Measurements from ENCODE around the gene FKBP15.
"Not testable (repeated sequence)": the region's sequence is repeated elsewhere in the genome, so short reads cannot be mapped to it uniquely, and the experiment has no call there.

The FKBP15 gene

GRCh38 chr9:113149561-113149960, 71.5 kb downstream of the FKBP15 start:
- DNase-seq (ENCODE audit: low read depth), result not testable (repeated sequence)

DNA sequence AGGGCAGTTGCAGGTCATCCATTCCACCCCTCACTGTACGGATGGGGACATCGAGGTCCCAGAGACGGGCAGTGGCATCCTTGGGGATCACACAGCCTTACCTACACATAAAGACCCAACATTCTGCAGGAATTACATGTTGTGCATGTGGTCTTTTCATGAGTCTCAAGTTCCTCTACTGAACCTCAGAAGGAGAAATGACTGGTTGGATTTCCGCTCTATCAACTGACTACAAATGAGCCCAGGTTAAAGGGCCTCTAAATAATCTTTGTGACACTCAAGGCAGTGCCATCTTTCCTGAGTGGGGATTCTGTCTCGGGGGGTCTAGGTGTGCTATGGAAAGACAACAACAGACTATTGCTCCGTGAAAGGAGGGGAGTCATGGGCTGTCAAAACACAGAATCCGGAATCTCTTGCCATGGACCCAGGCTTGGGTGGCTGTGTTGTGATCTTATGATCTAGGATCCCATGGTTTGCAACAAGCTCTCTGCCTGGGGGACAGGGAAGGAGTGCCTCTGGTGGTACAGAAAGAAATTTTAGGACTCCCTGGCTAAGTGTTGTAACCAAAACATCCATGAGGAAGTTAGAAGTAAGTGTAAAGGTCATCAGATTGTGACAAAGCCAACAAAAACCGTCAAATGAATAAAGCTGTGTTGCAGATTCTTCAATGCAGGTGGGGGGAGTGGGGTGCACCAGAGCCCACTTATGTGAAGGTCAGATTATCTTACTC, 72.1 kb downstream of the FKBP15 start:
- no peak for DNase-seq (ENCODE audit: low read depth)

DNA sequence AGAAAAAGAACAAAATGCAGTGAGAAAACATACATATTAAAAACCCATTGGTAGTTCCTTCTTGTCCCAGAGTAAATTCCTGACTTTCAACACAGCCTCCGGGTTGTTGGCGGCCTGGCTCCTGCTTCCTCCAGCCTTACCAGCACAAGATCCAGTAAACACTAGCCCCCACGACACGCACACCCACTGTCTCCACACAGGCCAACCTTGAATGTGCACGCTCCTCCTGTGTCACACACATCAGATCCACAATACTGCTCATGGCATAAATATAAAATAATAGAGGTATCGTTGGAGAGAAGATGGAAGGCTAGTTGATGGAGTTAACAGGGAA, 72.7 kb downstream of the FKBP15 start:
- no peak for DNase-seq (ENCODE audit: low read depth)

DNA sequence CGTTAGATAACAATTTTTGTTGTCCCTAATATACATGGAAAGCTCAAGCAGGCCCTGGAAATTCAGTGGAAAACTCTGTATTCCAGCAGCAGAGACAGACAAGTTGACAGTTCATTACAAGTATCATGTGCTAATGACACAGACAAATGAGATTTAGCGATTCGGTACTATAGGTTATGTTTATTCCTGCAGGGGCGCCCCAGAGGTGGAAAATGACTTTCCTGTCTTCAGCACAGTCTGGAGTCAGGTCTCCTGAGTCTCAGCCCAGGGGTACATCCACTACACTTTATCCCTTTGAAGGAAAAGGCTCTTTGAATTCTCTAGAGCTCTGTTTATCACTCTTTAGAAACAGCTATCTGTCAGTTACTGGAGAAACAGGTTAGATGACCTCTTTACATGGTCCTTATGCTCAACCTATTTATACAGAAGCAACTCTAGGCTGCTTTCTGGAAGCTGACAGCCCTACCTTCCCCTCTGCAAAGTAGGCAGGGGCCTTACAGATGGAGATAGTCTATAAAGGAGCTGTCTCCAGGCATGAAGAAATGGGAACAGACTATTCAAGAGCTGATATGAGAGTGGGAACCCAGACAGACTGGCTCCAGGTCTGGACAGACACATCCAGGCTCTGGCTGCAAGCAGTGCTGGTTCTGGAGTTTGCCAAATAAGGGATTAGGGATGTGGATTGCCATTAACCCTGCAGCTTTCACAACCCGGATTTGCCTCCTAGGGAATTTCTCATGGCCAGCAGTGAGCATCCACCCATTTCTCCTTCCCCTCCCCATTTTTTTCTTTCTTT, 77.4 kb downstream of the FKBP15 start:
- no peak for DNase-seq (ENCODE audit: low read depth)

- DNase-seq (ENCODE audit: low read depth), result not testable (repeated sequence)
Measured at GRCh38 chr9:113140896-113141295, 80.2 kb downstream of the FKBP15 start.

GRCh38 chr9:113139953-113140352, 81.1 kb downstream of the FKBP15 start:
- no peak for DNase-seq (ENCODE audit: low read depth)

GRCh38 chr9:113139225-113139829, 81.8 kb downstream of the FKBP15 start:
- no peak for DNase-seq (ENCODE audit: low read depth)

DNA sequence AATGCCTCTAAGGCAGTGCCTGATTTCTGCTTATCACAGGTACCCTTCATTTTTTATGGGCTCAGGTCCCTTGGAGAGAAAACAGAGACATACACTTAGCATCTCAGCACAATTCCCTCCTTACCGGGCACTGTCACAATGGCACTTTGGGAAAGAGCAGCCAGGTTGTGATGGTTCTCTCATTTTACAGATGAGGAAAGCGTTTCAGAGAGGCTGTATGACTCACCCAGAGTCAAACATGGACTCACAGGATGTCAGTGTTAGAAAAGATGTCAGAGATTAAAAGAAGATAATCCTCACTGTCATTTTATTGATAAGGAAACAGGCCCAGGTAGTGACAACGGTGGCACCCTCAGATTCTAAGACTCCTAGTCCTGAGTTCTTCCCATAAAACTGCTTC, 82.3 kb downstream of the FKBP15 start:
- DNase-seq (ENCODE audit: low read depth), result no peak

GRCh38 chr9:113137196-113138168, 83.6 kb downstream of the FKBP15 start:
- DNase-seq (ENCODE audit: low read depth), result no peak

DNA sequence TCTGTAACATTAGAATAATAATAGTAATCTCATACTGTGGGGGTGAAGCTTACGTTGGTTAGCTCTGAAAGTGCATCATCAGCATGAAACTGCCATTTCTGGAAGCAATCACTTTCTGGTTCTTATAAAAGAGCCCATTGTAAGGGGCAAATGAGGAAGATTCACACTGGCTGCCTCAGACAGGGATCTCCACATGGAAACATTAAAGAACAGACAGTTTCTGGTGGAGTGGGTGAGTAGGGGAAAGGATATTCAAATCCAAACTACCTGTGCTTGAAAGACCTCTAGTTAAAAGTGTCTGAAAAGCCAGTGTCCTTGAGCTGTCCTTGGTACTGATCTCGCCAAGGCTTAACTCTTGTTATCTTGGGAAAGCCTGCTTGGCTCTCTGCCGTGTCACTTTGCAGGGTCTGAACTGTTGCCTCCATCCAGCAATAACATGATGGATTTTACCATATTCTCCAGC, 89.4 kb downstream of the FKBP15 start:
- DNase-seq (ENCODE audit: low read depth), result no peak

DNA sequence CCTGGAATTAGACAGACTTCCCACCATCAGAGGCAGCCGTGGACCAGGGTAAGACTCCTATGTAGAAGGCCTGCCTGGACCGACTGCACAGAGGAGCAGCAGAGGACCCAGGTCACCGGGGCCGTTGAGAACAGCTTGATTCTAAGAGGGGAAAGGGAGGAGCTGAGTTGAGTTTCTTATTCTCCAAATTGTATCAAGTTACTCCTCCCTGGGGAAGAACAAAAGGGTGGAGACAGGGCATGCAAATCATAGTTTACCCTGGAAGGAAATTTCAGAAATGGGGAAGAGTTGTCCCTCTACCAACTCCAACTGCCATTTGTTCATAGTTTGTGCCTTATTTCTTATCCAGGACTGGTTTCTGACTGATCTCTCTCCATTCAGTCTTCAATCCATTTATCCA, 91.2 kb downstream of the FKBP15 start:
- no peak for DNase-seq (ENCODE audit: low read depth)

DNA sequence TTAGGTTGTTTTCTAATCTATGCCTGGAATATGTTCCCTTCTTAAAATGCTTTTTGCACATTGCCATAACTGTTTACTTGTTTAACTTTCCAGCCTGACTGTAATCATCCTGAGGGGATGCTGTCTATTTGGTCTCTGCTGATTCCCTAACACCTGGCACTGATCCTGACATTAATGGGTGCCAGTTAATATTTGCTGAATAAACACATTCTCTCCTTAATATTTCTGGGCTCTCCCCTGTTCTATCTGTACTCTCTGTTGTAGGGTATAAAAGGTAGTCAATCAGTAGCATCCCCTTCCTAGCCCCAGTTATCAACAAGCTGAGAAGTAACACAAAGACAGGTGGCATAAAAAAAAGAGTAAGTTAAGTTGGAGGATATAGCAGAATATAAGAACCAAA, 91.6 kb downstream of the FKBP15 start:
- no peak for DNase-seq (ENCODE audit: low read depth)

DNA sequence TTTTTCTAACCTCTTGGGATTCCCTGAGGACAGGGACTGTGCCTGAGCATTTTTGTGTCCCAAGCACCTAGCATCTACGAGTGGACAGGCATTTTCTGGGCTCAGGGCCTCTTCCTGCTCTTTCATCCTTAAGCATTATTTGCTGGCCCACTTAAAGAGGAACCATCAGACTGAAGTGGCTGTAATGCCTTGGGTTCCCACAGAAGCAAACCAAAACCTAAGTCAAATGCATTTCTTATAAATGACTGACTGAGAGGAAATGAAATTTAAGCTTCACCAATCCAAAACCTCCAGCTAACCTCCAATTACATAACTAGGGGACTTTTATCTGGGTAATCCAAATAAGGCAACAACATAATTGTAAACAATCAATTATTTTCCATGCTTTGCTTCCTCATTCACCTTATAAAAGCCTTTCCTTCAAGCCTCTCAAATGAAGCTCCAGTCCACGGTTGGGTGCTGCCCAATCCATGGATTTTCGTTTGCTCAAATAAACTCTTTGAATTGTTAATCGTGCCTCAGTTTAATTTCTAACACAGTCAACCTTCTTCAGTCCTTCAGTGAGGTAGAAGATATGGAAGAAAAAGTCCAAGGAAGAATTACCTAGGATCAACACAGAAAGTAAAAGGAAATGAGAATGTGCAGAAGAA, 95.6 kb downstream of the FKBP15 start:
- no peak for DNase-seq (ENCODE audit: low read depth)

DNA sequence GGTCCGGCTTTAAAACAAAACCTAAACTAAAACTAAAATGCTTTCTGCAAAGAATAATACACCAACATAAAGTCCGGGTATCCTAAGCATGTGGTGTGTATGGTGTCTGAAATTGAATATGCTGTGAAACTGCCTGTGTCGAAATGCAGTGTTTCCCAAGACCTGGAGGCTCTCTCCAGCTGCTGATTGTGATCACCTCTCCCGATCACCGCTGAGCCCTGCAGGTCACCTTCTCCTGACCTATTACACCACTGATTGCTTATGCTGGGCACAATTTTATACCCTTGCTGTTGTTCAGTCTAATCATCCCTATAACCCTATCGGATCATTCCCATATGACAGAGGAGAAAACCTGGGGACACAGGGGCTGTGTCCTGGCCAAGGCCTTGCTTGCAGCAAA, 102.2 kb downstream of the FKBP15 start:
- DNase-seq (ENCODE audit: low read depth), result not testable (repeated sequence)
